ENCODE results near the gene MTM1. TPM values are rescaled to one million over a fixed set of nuclear protein-coding genes. Genes with fewer than 3 reads are reported as not detected.
A peak's percentile ranks its signal among the peaks of the same experiment; 100 is the strongest.

The MTM1 gene
- total and polyA plus RNA-seq, 2 donors (not counting 1 experiment from before 2014, with no cell fraction given): 8.7 to 29.8 TPM

- intact Hi-C loops (cut with micrococcal nuclease): loop anchor here (5.0 kb wide), 2 partner anchors 143 to 212 kb away; partner anchors contain the start of gene MAMLD1
- Histone ChIP-seq H3K27ac (ENCODE audit: low read length in 2 of 2) (peak overlapping the region in 1 of 2 donors; percentile 12), H3K9ac (ENCODE audit: low read length) (peak overlapping the region; percentile 29), H3K9me3 (ENCODE audit: control extremely low read depth in 1 of 3, control insufficient read depth in 2 of 3, insufficient read depth in 1 of 3, low read length in 2 of 3) (peaks cover 0 to 2% (median 0%) of the 10 kb centered on the region in 3 donors), H3K36me3 (replicated peaks in 1 of 2; ENCODE audit: control extremely low read depth in 1 of 2, control insufficient read depth in 1 of 2, extremely low read depth in 1 of 2, insufficient read depth in 2 of 2, low read length in 1 of 2) (no peaks in the 10 kb centered on the region), H3K79me2 (ENCODE audit: control insufficient read depth, insufficient read depth, low read length) (peaks cover 89% of the 10 kb centered on the region), H4K20me1 (ENCODE audit: control insufficient read depth, insufficient read depth, low read length, poor library complexity, severe bottlenecking) (peaks cover 17% of the 10 kb centered on the region), H3K27me3 (replicated peaks in 1 of 4; ENCODE audit: control extremely low read depth in 1 of 4, control insufficient read depth in 3 of 4, insufficient read depth in 4 of 4, low read length in 3 of 4) (no peaks in the 10 kb centered on the region), H2AFZ (ENCODE audit: insufficient read depth, low read depth, low read length, poor library complexity, severe bottlenecking) (peak overlapping the region; percentile 30), H3K4me2 (replicated peaks; ENCODE audit: low read depth, low read length, poor library complexity, severe bottlenecking) (peak overlapping the region; percentile 57), H3K4me3 (ENCODE audit: control extremely low read depth in 1 of 5, extremely low read depth in 1 of 5, insufficient read depth in 1 of 5, low read depth in 2 of 5, low read length in 4 of 5) (peak overlapping the region in 2 of 5 experiments; percentile 12 to 22), H3K4me1 (ENCODE audit: control insufficient read depth in 2 of 2, insufficient read depth in 2 of 2, low read length in 2 of 2) (peaks cover 66 to 74% of the 10 kb centered on the region in 2 donors)
- no peak for ATAC-seq (ENCODE audit: low read depth)
- H3K4me1 Mint-ChIP-seq: peaks cover 81% of the 10 kb centered on the region
- CTCF ChIA-PET: interaction anchor here (0.8 to 1.9 kb wide), 2 partner anchors 12 to 624 kb away, joined by 4 to 7 read pairs; no protein-coding TSS in a partner anchor
- H3K4me3 Mint-ChIP-seq: peak overlapping the region; percentile 74
- DNase-seq: peak; percentile 19
- no peaks in the 10 kb centered on the region for H3K9me3 Mint-ChIP-seq (ENCODE audit: insufficient read depth)
- peak overlapping the region; percentile 82 for H3K27ac Mint-ChIP-seq
- no peak for TF ChIP-seq CTCF (IDR thresholded peaks at IDR 0.05)
- TF ChIP-seq EZH2 (IDR thresholded peaks at IDR 0.05; ENCODE audit: borderline replicate concordance, insufficient read depth, low read depth, low read length, poor library complexity, severe bottlenecking): no peak
- H3K27me3 Mint-ChIP-seq: no peaks in the 10 kb centered on the region
- WGBS (ENCODE audit: insufficient coverage): 28% methylated on average over 3 of the region's 13 CpGs
- POLR2A ChIA-PET: interaction anchor here (0.6 kb wide), 1 partner anchor 636 kb away, joined by 6 read pairs; no protein-coding TSS in a partner anchor
Observed at GRCh38 chrX:150574559-150575418, 6.4 kb downstream of the MTM1 start.

Data from B cell (primary cell).